ENCODE measurements around the gene LRRN4.

- TF ChIP-seq POLR2AphosphoS5 (IDR thresholded peaks at IDR 0.05) (no peak), CTCF (IDR thresholded peaks at IDR 0.05; ENCODE audit: poor library complexity, severe bottlenecking) (no peak), EP300 (conservative IDR thresholded peaks at IDR 0.05; ENCODE audit: poor library complexity, severe bottlenecking) (no peak), TAF1 (IDR thresholded peaks at IDR 0.05; ENCODE audit: low read depth) (no peak), EZH2 (IDR thresholded peaks at IDR 0.05; ENCODE audit: borderline replicate concordance, insufficient read depth, low read length, poor library complexity, severe bottlenecking) (no peak)
These were observed 41.5 kb upstream of the LRRN4 start for GRCh38 chr20:6095409-6095808.

All from neural cell (in vitro differentiated cells).